H9 (cell line): Measurements from ENCODE around the gene DLGAP4. TPM values are rescaled to one million over a fixed set of nuclear protein-coding genes. Genes with fewer than 3 reads are reported as not detected.

ENCODE experiments used
- DNase-seq: peaks from one replicate; pipeline ENCODE4 v3.0.0-alpha.2; 2017
- H2AFZ ChIP-seq: one replicate; pipeline ENCODE4 v1.6.1; 2013; ENCODE audit warnings: mild to moderate bottlenecking, low read length, control low read depth, moderate library complexity
- H2AK5ac ChIP-seq: 2 replicates; pipeline ENCODE4 v1.6.1; 2013; ENCODE audit warnings: low read length, control low read depth, mixed read lengths; ENCODE audit not compliant: insufficient read length
- H2BK120ac ChIP-seq: one replicate; pipeline ENCODE4 v1.6.1; 2013; ENCODE audit warnings: low read depth, mild to moderate bottlenecking, low read length, control low read depth, inconsistent platforms; ENCODE audit not compliant: poor library complexity, severe bottlenecking
- H2BK12ac ChIP-seq: 2 replicates; pipeline ENCODE4 v1.6.1; 2013; ENCODE audit warnings: low read length, control low read depth, mixed read lengths, low read depth; ENCODE audit not compliant: insufficient read length
- H2BK15ac ChIP-seq: 2 replicates; pipeline ENCODE4 v1.6.1; 2013; ENCODE audit warnings: low read depth, low read length, control low read depth
- H2BK20ac ChIP-seq: one replicate; pipeline ENCODE4 v1.6.1; 2013; ENCODE audit warnings: low read depth, mild to moderate bottlenecking, low read length, control low read depth, inconsistent platforms; ENCODE audit not compliant: poor library complexity, severe bottlenecking
- H2BK5ac ChIP-seq: 2 replicates; pipeline ENCODE4 v1.6.1; 2013; ENCODE audit warnings: low read length, control low read depth, mixed read lengths; ENCODE audit not compliant: insufficient read length
- H3K14ac ChIP-seq: 2 replicates; pipeline ENCODE4 v1.6.1; 2013; ENCODE audit warnings: low read length, control low read depth; ENCODE audit not compliant: insufficient read depth
- H3K18ac ChIP-seq: 2 replicates; pipeline ENCODE4 v1.6.1; 2013; ENCODE audit warnings: low read depth, mild to moderate bottlenecking, mixed read lengths, low read length, control low read depth; ENCODE audit not compliant: insufficient read length
- H3K23ac ChIP-seq: 2 replicates; pipeline ENCODE4 v1.6.1; 2013; ENCODE audit warnings: low read length, control low read depth, mixed read lengths, low read depth; ENCODE audit not compliant: insufficient read length
- H3K23me2 ChIP-seq: 2 replicates; pipeline ENCODE4 v1.6.1; 2013; ENCODE audit warnings: low read depth, mild to moderate bottlenecking, mixed read lengths, low read length, control low read depth; ENCODE audit not compliant: insufficient read length, poor library complexity, severe bottlenecking
- H3K27ac ChIP-seq: 2 replicates; pipeline ENCODE4 v1.5.1; 2013; ENCODE audit warnings: low read length, control low read depth, mixed read lengths, low read depth; ENCODE audit not compliant: insufficient read length
- H3K27me3 ChIP-seq: 2 replicates; pipeline ENCODE4 v1.6.1; 2013; ENCODE audit warnings: low read length, control low read depth, inconsistent platforms; ENCODE audit not compliant: insufficient read depth
- H3K4ac ChIP-seq: 2 replicates; pipeline ENCODE4 v1.6.1; 2013; ENCODE audit warnings: low read depth, mild to moderate bottlenecking, control low read depth, inconsistent platforms, low read length, moderate library complexity
- H3K4me1 ChIP-seq: 2 replicates; pipeline ENCODE4 v1.6.1; 2013; ENCODE audit warnings: low read length, control low read depth, inconsistent platforms; ENCODE audit not compliant: insufficient read depth
- H3K4me2 ChIP-seq: 2 replicates; pipeline ENCODE4 v1.6.1; 2013; ENCODE audit warnings: low read length, control low read depth, mixed read lengths; ENCODE audit not compliant: insufficient read length, insufficient read depth
- H3K56ac ChIP-seq: 2 replicates; pipeline ENCODE4 v1.6.1; 2013; ENCODE audit warnings: low read depth, mild to moderate bottlenecking, mixed read lengths, low read length, control low read depth; ENCODE audit not compliant: insufficient read length
- H3K79me1 ChIP-seq: 2 replicates; pipeline ENCODE4 v1.6.1; 2013; ENCODE audit warnings: low read depth, mild to moderate bottlenecking, moderate library complexity, low read length, control low read depth, inconsistent platforms; ENCODE audit not compliant: insufficient read depth, poor library complexity, severe bottlenecking
- H3K79me2 ChIP-seq: 2 replicates; pipeline ENCODE4 v1.6.1; 2013; ENCODE audit warnings: low read length, control low read depth, inconsistent platforms; ENCODE audit not compliant: insufficient read depth
- H3K9ac ChIP-seq: 2 replicates; pipeline ENCODE4 v1.6.1; 2013; ENCODE audit warnings: low read length, control low read depth, mixed read lengths; ENCODE audit not compliant: insufficient read length; ENCODE audit errors: extremely low read depth
- H3K9me3 ChIP-seq: one replicate; pipeline ENCODE4 v1.6.1; 2013; ENCODE audit warnings: low read depth, low read length, inconsistent platforms; ENCODE audit not compliant: control insufficient read depth
- H3T11ph ChIP-seq: one replicate; pipeline ENCODE4 v1.6.1; 2013; ENCODE audit warnings: mild to moderate bottlenecking, low read length, control low read depth, inconsistent platforms
- H4K20me1 ChIP-seq: one replicate; pipeline ENCODE4 v1.6.1; 2013; ENCODE audit not compliant: control insufficient read depth, insufficient read length, insufficient read depth
- H4K5ac ChIP-seq: 2 replicates; pipeline ENCODE4 v1.6.1; 2013; ENCODE audit warnings: low read depth, mild to moderate bottlenecking, mixed read lengths, low read length, control low read depth; ENCODE audit not compliant: insufficient read length
- H4K8ac ChIP-seq: replicated peaks from 2 replicates; pipeline ENCODE4 v1.6.1; 2013; ENCODE audit warnings: low read length, control low read depth, mixed read lengths, low read depth; ENCODE audit not compliant: insufficient read length
- H4K91ac ChIP-seq: 2 replicates; pipeline ENCODE4 v1.6.1; 2013; ENCODE audit warnings: low read depth, mild to moderate bottlenecking, moderate library complexity, mixed read lengths, low read length, control low read depth; ENCODE audit not compliant: insufficient read length
- H3K27ac Mint-ChIP-seq, 3 experiments: 2 replicates in 2 of 3; 3 replicates in 1 of 3; pipeline ENCODE4 v1.8.0; 2020 to 2021; ENCODE audit warnings: mixed read lengths in 3 of 3, mild to moderate bottlenecking in 1 of 3, moderate library complexity in 1 of 3
- H3K27me3 Mint-ChIP-seq: 2 replicates; pipeline ENCODE4 v1.8.0; 2021; ENCODE audit warnings: low read depth, mild to moderate bottlenecking, moderate library complexity, mixed read lengths
- H3K36me3 Mint-ChIP-seq, 3 experiments: 2 replicates in 2 of 3; 3 replicates in 1 of 3; pipeline ENCODE4 v1.8.0; 2020 to 2021; ENCODE audit warnings: low read depth in 3 of 3, mixed read lengths in 3 of 3; ENCODE audit not compliant: insufficient read depth in 1 of 3
- H3K4me1 Mint-ChIP-seq, 2 experiments: 2 replicates each; pipeline ENCODE4 v1.8.0; 2020; ENCODE audit warnings: mixed read lengths in 2 of 2
- H3K4me3 Mint-ChIP-seq, 2 experiments: 2 replicates in 1 of 2; 3 replicates in 1 of 2; pipeline ENCODE4 v1.8.0; 2020 to 2021; ENCODE audit warnings: mild to moderate bottlenecking in 2 of 2, mixed read lengths in 2 of 2, moderate library complexity in 1 of 2
- H3K9me3 Mint-ChIP-seq, 2 experiments: 2 replicates in 1 of 2; 3 replicates in 1 of 2; pipeline ENCODE4 v1.8.0; 2020; ENCODE audit warnings: mild to moderate bottlenecking in 2 of 2, mixed read lengths in 2 of 2, moderate library complexity in 1 of 2
- WGBS: extraction: QIAGEN DNeasy Blood & Tissue Kit; methylation state at CpG from one replicate; pipeline ENCODE4 v1.1.7; 2013; ENCODE audit warnings: missing lambda C conversion rate, low lambda C conversion rate, mixed read lengths; ENCODE audit not compliant: insufficient read length; ENCODE audit errors: extremely low coverage; 5-methylcytosine and 5-hydroxymethylcytosine counted together
- total RNA-seq: library from RNA; stranded (reverse); gene quantifications from 2 replicates; pipeline ENCODE4 v1.2.1, GENCODE V29; 2021
- TF ChIP-seq, protein P1 (sequence below): fragments of 200-600 bp; sonication (generic); conservative IDR thresholded peaks from 3 replicates; pipeline ENCODE4 v1.8.0; 2021; ENCODE audit warnings: antibody characterized with exemption, mild to moderate bottlenecking

DLGAP4 gene
- total RNA-seq, 1 experiment from 2014 or later: 48.0 TPM

DNA sequence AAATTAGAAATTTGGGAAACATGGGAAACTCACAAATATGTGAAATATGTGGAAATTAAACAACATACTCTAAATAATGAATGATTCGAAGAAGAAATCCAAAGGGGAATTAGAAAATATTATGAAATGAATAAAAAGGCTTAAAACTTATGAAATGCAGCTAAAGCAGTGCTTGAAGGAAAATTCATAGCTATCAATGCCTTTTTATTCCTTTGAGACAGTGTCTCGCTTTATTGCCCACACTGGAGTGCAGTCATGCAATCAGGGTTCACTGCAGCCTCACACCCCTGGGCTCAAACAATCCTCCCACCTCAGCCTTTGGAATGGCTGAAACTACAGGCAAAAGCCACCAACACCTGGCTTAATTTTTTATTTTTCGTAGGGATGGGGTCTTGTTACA, 259.4 kb downstream of the DLGAP4 start:
- Histone ChIP-seq H3K9me3 (no peaks in the 10 kb centered on the region), H2BK20ac (no peak overlapping the region), H3K4ac (no peak overlapping the region), H4K5ac (no peak overlapping the region), H3K23ac (no peak overlapping the region), H3K79me2 (no peaks in the 10 kb centered on the region; the same call in 1 of the 2 replicates), H3K9ac (no peak overlapping the region), H2BK5ac (no peak overlapping the region), H4K20me1 (no peaks in the 10 kb centered on the region), H2BK15ac (no peak overlapping the region), H3K4me1 (peaks cover 8% of the 10 kb centered on the region), H3K56ac (no peak overlapping the region), H4K8ac (no peak overlapping the region), H4K91ac (no peak overlapping the region), H3T11ph (no peak overlapping the region), H2AFZ (no peak overlapping the region), H2AK5ac (no peak overlapping the region), H3K23me2 (no peaks in the 10 kb centered on the region), H3K18ac (no peak overlapping the region), H3K27ac (no peak overlapping the region), H3K27me3 (no peaks in the 10 kb centered on the region), H2BK120ac (no peak overlapping the region), H3K79me1 (no peaks in the 10 kb centered on the region), H3K4me2 (no peak overlapping the region), H2BK12ac (no peak overlapping the region), H3K14ac (no peak overlapping the region)
- Mint-ChIP-seq H3K4me1 (peaks cover 34 to 40% of the 10 kb centered on the region in 2 experiments), H3K4me3 (no peak overlapping the region), H3K9me3 (peaks cover 12 to 14% of the 10 kb centered on the region in 2 experiments), H3K27ac (no peak overlapping the region), H3K36me3 (peaks cover 15 to 33% (median 16%) of the 10 kb centered on the region in 3 experiments), H3K27me3 (peaks cover 1% of the 10 kb centered on the region; the same call in 1 of the 2 replicates)
- no CpG with 5 or more reads among the region's 3 CpGs for WGBS
- no peak for DNase-seq
- TF ChIP-seq, protein P1, sequence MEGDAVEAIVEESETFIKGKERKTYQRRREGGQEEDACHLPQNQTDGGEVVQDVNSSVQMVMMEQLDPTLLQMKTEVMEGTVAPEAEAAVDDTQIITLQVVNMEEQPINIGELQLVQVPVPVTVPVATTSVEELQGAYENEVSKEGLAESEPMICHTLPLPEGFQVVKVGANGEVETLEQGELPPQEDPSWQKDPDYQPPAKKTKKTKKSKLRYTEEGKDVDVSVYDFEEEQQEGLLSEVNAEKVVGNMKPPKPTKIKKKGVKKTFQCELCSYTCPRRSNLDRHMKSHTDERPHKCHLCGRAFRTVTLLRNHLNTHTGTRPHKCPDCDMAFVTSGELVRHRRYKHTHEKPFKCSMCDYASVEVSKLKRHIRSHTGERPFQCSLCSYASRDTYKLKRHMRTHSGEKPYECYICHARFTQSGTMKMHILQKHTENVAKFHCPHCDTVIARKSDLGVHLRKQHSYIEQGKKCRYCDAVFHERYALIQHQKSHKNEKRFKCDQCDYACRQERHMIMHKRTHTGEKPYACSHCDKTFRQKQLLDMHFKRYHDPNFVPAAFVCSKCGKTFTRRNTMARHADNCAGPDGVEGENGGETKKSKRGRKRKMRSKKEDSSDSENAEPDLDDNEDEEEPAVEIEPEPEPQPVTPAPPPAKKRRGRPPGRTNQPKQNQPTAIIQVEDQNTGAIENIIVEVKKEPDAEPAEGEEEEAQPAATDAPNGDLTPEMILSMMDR: no peak
